H9 (cell line): Measurements from ENCODE around the gene FCHSD2. TPM values are rescaled to one million over a fixed set of nuclear protein-coding genes. Genes with fewer than 3 reads are reported as not detected.
A peak's percentile ranks its signal among the peaks of the same experiment; 100 is the strongest.

Experiments used
- DNase-seq: peaks from one replicate; pipeline ENCODE4 v3.0.0-alpha.2; 2017
- H2AFZ ChIP-seq: one replicate; pipeline ENCODE4 v1.6.1; 2013; ENCODE audit warnings: mild to moderate bottlenecking, low read length, control low read depth, moderate library complexity
- H2AK5ac ChIP-seq: 2 replicates; pipeline ENCODE4 v1.6.1; 2013; ENCODE audit warnings: low read length, control low read depth, mixed read lengths; ENCODE audit not compliant: insufficient read length
- H2BK120ac ChIP-seq: one replicate; pipeline ENCODE4 v1.6.1; 2013; ENCODE audit warnings: low read depth, mild to moderate bottlenecking, low read length, control low read depth, inconsistent platforms; ENCODE audit not compliant: poor library complexity, severe bottlenecking
- H2BK12ac ChIP-seq: 2 replicates; pipeline ENCODE4 v1.6.1; 2013; ENCODE audit warnings: low read length, control low read depth, mixed read lengths, low read depth; ENCODE audit not compliant: insufficient read length
- H2BK15ac ChIP-seq: 2 replicates; pipeline ENCODE4 v1.6.1; 2013; ENCODE audit warnings: low read depth, low read length, control low read depth
- H2BK20ac ChIP-seq: one replicate; pipeline ENCODE4 v1.6.1; 2013; ENCODE audit warnings: low read depth, mild to moderate bottlenecking, low read length, control low read depth, inconsistent platforms; ENCODE audit not compliant: poor library complexity, severe bottlenecking
- H2BK5ac ChIP-seq: 2 replicates; pipeline ENCODE4 v1.6.1; 2013; ENCODE audit warnings: low read length, control low read depth, mixed read lengths; ENCODE audit not compliant: insufficient read length
- H3K14ac ChIP-seq: 2 replicates; pipeline ENCODE4 v1.6.1; 2013; ENCODE audit warnings: low read length, control low read depth; ENCODE audit not compliant: insufficient read depth
- H3K18ac ChIP-seq: 2 replicates; pipeline ENCODE4 v1.6.1; 2013; ENCODE audit warnings: low read depth, mild to moderate bottlenecking, mixed read lengths, low read length, control low read depth; ENCODE audit not compliant: insufficient read length
- H3K23ac ChIP-seq: 2 replicates; pipeline ENCODE4 v1.6.1; 2013; ENCODE audit warnings: low read length, control low read depth, mixed read lengths, low read depth; ENCODE audit not compliant: insufficient read length
- H3K23me2 ChIP-seq: 2 replicates; pipeline ENCODE4 v1.6.1; 2013; ENCODE audit warnings: low read depth, mild to moderate bottlenecking, mixed read lengths, low read length, control low read depth; ENCODE audit not compliant: insufficient read length, poor library complexity, severe bottlenecking
- H3K27ac ChIP-seq: 2 replicates; pipeline ENCODE4 v1.5.1; 2013; ENCODE audit warnings: low read length, control low read depth, mixed read lengths, low read depth; ENCODE audit not compliant: insufficient read length
- H3K27me3 ChIP-seq: 2 replicates; pipeline ENCODE4 v1.6.1; 2013; ENCODE audit warnings: low read length, control low read depth, inconsistent platforms; ENCODE audit not compliant: insufficient read depth
- H3K4ac ChIP-seq: 2 replicates; pipeline ENCODE4 v1.6.1; 2013; ENCODE audit warnings: low read depth, mild to moderate bottlenecking, control low read depth, inconsistent platforms, low read length, moderate library complexity
- H3K4me1 ChIP-seq: 2 replicates; pipeline ENCODE4 v1.6.1; 2013; ENCODE audit warnings: low read length, control low read depth, inconsistent platforms; ENCODE audit not compliant: insufficient read depth
- H3K4me2 ChIP-seq: 2 replicates; pipeline ENCODE4 v1.6.1; 2013; ENCODE audit warnings: low read length, control low read depth, mixed read lengths; ENCODE audit not compliant: insufficient read length, insufficient read depth
- H3K56ac ChIP-seq: 2 replicates; pipeline ENCODE4 v1.6.1; 2013; ENCODE audit warnings: low read depth, mild to moderate bottlenecking, mixed read lengths, low read length, control low read depth; ENCODE audit not compliant: insufficient read length
- H3K79me1 ChIP-seq: 2 replicates; pipeline ENCODE4 v1.6.1; 2013; ENCODE audit warnings: low read depth, mild to moderate bottlenecking, moderate library complexity, low read length, control low read depth, inconsistent platforms; ENCODE audit not compliant: insufficient read depth, poor library complexity, severe bottlenecking
- H3K79me2 ChIP-seq: 2 replicates; pipeline ENCODE4 v1.6.1; 2013; ENCODE audit warnings: low read length, control low read depth, inconsistent platforms; ENCODE audit not compliant: insufficient read depth
- H3K9ac ChIP-seq: 2 replicates; pipeline ENCODE4 v1.6.1; 2013; ENCODE audit warnings: low read length, control low read depth, mixed read lengths; ENCODE audit not compliant: insufficient read length; ENCODE audit errors: extremely low read depth
- H3K9me3 ChIP-seq: one replicate; pipeline ENCODE4 v1.6.1; 2013; ENCODE audit warnings: low read depth, low read length, inconsistent platforms; ENCODE audit not compliant: control insufficient read depth
- H3T11ph ChIP-seq: one replicate; pipeline ENCODE4 v1.6.1; 2013; ENCODE audit warnings: mild to moderate bottlenecking, low read length, control low read depth, inconsistent platforms
- H4K20me1 ChIP-seq: one replicate; pipeline ENCODE4 v1.6.1; 2013; ENCODE audit not compliant: control insufficient read depth, insufficient read length, insufficient read depth
- H4K5ac ChIP-seq: 2 replicates; pipeline ENCODE4 v1.6.1; 2013; ENCODE audit warnings: low read depth, mild to moderate bottlenecking, mixed read lengths, low read length, control low read depth; ENCODE audit not compliant: insufficient read length
- H4K8ac ChIP-seq: replicated peaks from 2 replicates; pipeline ENCODE4 v1.6.1; 2013; ENCODE audit warnings: low read length, control low read depth, mixed read lengths, low read depth; ENCODE audit not compliant: insufficient read length
- H4K91ac ChIP-seq: 2 replicates; pipeline ENCODE4 v1.6.1; 2013; ENCODE audit warnings: low read depth, mild to moderate bottlenecking, moderate library complexity, mixed read lengths, low read length, control low read depth; ENCODE audit not compliant: insufficient read length
- H3K27ac Mint-ChIP-seq, 3 experiments: 2 replicates in 2 of 3; 3 replicates in 1 of 3; pipeline ENCODE4 v1.8.0; 2020 to 2021; ENCODE audit warnings: mixed read lengths in 3 of 3, mild to moderate bottlenecking in 1 of 3, moderate library complexity in 1 of 3
- H3K27me3 Mint-ChIP-seq: 2 replicates; pipeline ENCODE4 v1.8.0; 2021; ENCODE audit warnings: low read depth, mild to moderate bottlenecking, moderate library complexity, mixed read lengths
- H3K36me3 Mint-ChIP-seq, 3 experiments: 2 replicates in 2 of 3; 3 replicates in 1 of 3; pipeline ENCODE4 v1.8.0; 2020 to 2021; ENCODE audit warnings: low read depth in 3 of 3, mixed read lengths in 3 of 3; ENCODE audit not compliant: insufficient read depth in 1 of 3
- H3K4me1 Mint-ChIP-seq, 2 experiments: 2 replicates each; pipeline ENCODE4 v1.8.0; 2020; ENCODE audit warnings: mixed read lengths in 2 of 2
- H3K4me3 Mint-ChIP-seq, 2 experiments: 2 replicates in 1 of 2; 3 replicates in 1 of 2; pipeline ENCODE4 v1.8.0; 2020 to 2021; ENCODE audit warnings: mild to moderate bottlenecking in 2 of 2, mixed read lengths in 2 of 2, moderate library complexity in 1 of 2
- H3K9me3 Mint-ChIP-seq, 2 experiments: 2 replicates in 1 of 2; 3 replicates in 1 of 2; pipeline ENCODE4 v1.8.0; 2020; ENCODE audit warnings: mild to moderate bottlenecking in 2 of 2, mixed read lengths in 2 of 2, moderate library complexity in 1 of 2
- CTCF ChIP-seq: fragments of 200-600 bp; sonication (generic); conservative IDR thresholded peaks from 3 replicates; pipeline ENCODE4 v1.8.0; 2021; ENCODE audit warnings: antibody characterized with exemption, mild to moderate bottlenecking
- WGBS: extraction: QIAGEN DNeasy Blood & Tissue Kit; methylation state at CpG from one replicate; pipeline ENCODE4 v1.1.7; 2013; ENCODE audit warnings: missing lambda C conversion rate, low lambda C conversion rate, mixed read lengths; ENCODE audit not compliant: insufficient read length; ENCODE audit errors: extremely low coverage; 5-methylcytosine and 5-hydroxymethylcytosine counted together
- total RNA-seq: library from RNA; stranded (reverse); gene quantifications from 2 replicates; pipeline ENCODE4 v1.2.1, GENCODE V29; 2021

Gene FCHSD2
- total RNA-seq, 1 experiment from 2014 or later = 17.8 TPM

- H3K14ac ChIP-seq = no peak overlapping the region
- no peak for TF ChIP-seq CTCF
- no peak overlapping the region for H3T11ph ChIP-seq
- H3K27ac Mint-ChIP-seq = peak overlapping the region in 1 of 3 experiments; percentile 15; a peak in 1 of 7 replicates
- WGBS = no CpG with 5 or more reads among the region's 2 CpGs
- no peaks in the 10 kb centered on the region for H3K27me3 ChIP-seq
- no peak overlapping the region for H3K27ac ChIP-seq
- no peak overlapping the region for H3K18ac ChIP-seq
- H2BK5ac ChIP-seq = no peak overlapping the region
- H4K5ac ChIP-seq = no peak overlapping the region
- H3K27me3 Mint-ChIP-seq = no peaks in the 10 kb centered on the region
- no peak for DNase-seq
- no peak overlapping the region for H2BK20ac ChIP-seq
- H2BK15ac ChIP-seq = no peak overlapping the region
- no peak overlapping the region for H3K4me3 Mint-ChIP-seq
- H3K4ac ChIP-seq = no peak overlapping the region
- no peaks in the 10 kb centered on the region for H4K20me1 ChIP-seq
- H4K91ac ChIP-seq = no peak overlapping the region
- no peak overlapping the region for H3K4me2 ChIP-seq
- no peak overlapping the region for H2AFZ ChIP-seq
- no peak overlapping the region for H4K8ac ChIP-seq
- no peak overlapping the region for H3K9ac ChIP-seq
- H3K56ac ChIP-seq = no peak overlapping the region
- H3K23me2 ChIP-seq = no peaks in the 10 kb centered on the region
- H3K23ac ChIP-seq = no peak overlapping the region
- no peak overlapping the region for H2BK12ac ChIP-seq
- peaks cover 12 to 15% of the 10 kb centered on the region in 2 experiments for H3K4me1 Mint-ChIP-seq
- no peaks in the 10 kb centered on the region for H3K36me3 Mint-ChIP-seq
- H3K9me3 ChIP-seq = no peaks in the 10 kb centered on the region
- no peaks in the 10 kb centered on the region for H3K79me1 ChIP-seq
- H2BK120ac ChIP-seq = no peak overlapping the region
- H3K79me2 ChIP-seq = no peaks in the 10 kb centered on the region
- no peak overlapping the region for H2AK5ac ChIP-seq
- H3K4me1 ChIP-seq = no peaks in the 10 kb centered on the region
- H3K9me3 Mint-ChIP-seq = no peaks in the 10 kb centered on the region
These were observed 212.1 kb downstream of the FCHSD2 start for GRCh38 chr11:72930008-72930407.
